HepG2 (cell line): ENCODE results near the gene UGT1A3. TPM values are rescaled to one million over a fixed set of nuclear protein-coding genes. Genes with fewer than 3 reads are reported as not detected.

ENCODE experiments used
- ATAC-seq: fragments of 200-7000 bp; cut with Tn5 transposase; 3 replicates; pipeline ENCODE4 v1.9.1; 2020; ENCODE audit warnings: mild to moderate bottlenecking, moderate library complexity
- BruUV-seq: library from RNA; stranded (reverse); fragments of 400-500 nt; replicated peaks from 2 replicates; lab custom pipeline; 2021; lab: Mats Ljungman, UMichigan
- CTCF ChIA-PET: fragments of 300-600 bp; formaldehyde crosslinking; extraction: SDS; loops from one replicate; lab custom pipeline; 2021; ENCODE audit warnings: low total read pairs, inconsistent platforms, low intra/inter-chr PET ratio; lab: Yijun Ruan, JAX
- POLR2A ChIA-PET: fragments of 350-600 bp; sonication (Branson Sonifier 250); formaldehyde crosslinking; loops from one replicate; lab custom pipeline; 2020; ENCODE audit warnings: antibody characterized with exemption, inconsistent platforms; lab: Yijun Ruan, JAX
- DNase-seq: peaks from one replicate; pipeline ENCODE4 v3.0.0-alpha.2; 2015; ENCODE audit warnings: low spot score
- FAIRE-seq: peaks from 3 replicates; lab custom pipeline; 2011; peaks lifted over from hg19 to GRCh38; lab: Jason Lieb, UNC
- H2AFZ ChIP-seq: one replicate; pipeline ENCODE4 v1.6.1; 2011; ENCODE audit warnings: low read length, inconsistent platforms
- H3K27ac ChIP-seq: fragments of 300-600 bp; 3 replicates; pipeline ENCODE4 v1.8.0; 2011; ENCODE audit warnings: mixed run types, mild to moderate bottlenecking, mixed read lengths, low read length, inconsistent platforms; ENCODE audit not compliant: insufficient read depth; ENCODE audit errors: extremely low read length
- H3K27me3 ChIP-seq, 2 experiments: fragments of 200-600 bp in 1 of 2; 2 replicates in 1 of 2; 3 replicates in 1 of 2; pipeline versions ENCODE4 v1.6.0 to v1.8.0; 2011; ENCODE audit warnings: low read length in 2 of 2, mild to moderate bottlenecking in 2 of 2, moderate library complexity in 2 of 2, inconsistent platforms in 1 of 2; ENCODE audit not compliant: insufficient read depth in 2 of 2, control insufficient read depth in 1 of 2
- H3K36me3 ChIP-seq, 2 experiments: fragments of 200-600 bp in 1 of 2; replicated peaks in 1 of 2; 2 replicates in 1 of 2; 3 replicates in 1 of 2; pipeline versions ENCODE4 v1.5.1 to v1.8.0; 2011; ENCODE audit warnings: low read length in 2 of 2, inconsistent platforms in 1 of 2; ENCODE audit not compliant: insufficient read depth in 2 of 2, control insufficient read depth in 1 of 2
- H3K4me1 ChIP-seq: 2 replicates; pipeline ENCODE4 v1.5.1; 2012; ENCODE audit warnings: low read length, inconsistent platforms; ENCODE audit not compliant: insufficient read depth
- H3K4me2 ChIP-seq: 2 replicates; pipeline ENCODE4 v1.6.0; 2011; ENCODE audit warnings: low read depth, low read length, inconsistent platforms
- H3K4me3 ChIP-seq, 3 experiments: fragments of 200-600 bp in 1 of 3; sonication (generic), shearing (Covaris generic) in 1 of 3; replicated peaks in 1 of 3; 2 replicates each; pipeline ENCODE4 v1.5.1; 2011 to 2016; ENCODE audit warnings: low read length in 3 of 3, inconsistent platforms in 2 of 3, low read depth in 2 of 3, mild to moderate bottlenecking in 2 of 3, control low read depth in 1 of 3, mixed read lengths in 1 of 3; ENCODE audit not compliant: insufficient read depth in 1 of 3
- H3K79me2 ChIP-seq: one replicate; pipeline ENCODE4 v1.6.1; 2011; ENCODE audit warnings: low read length, inconsistent platforms; ENCODE audit not compliant: insufficient read depth
- H3K9ac ChIP-seq: 2 replicates; pipeline ENCODE4 v1.6.0; 2011; ENCODE audit warnings: mild to moderate bottlenecking, low read depth, low read length, inconsistent platforms; ENCODE audit not compliant: insufficient read depth
- H3K9me3 ChIP-seq: 2 replicates; pipeline ENCODE4 v1.5.1; 2012; ENCODE audit warnings: mild to moderate bottlenecking, low read length
- H4K20me1 ChIP-seq: 2 replicates; pipeline ENCODE4 v1.6.0; 2011; ENCODE audit warnings: inconsistent platforms, mild to moderate bottlenecking, low read length, moderate library complexity; ENCODE audit not compliant: insufficient read depth
- HOXA7 ChIP-seq: sonication (generic); formaldehyde crosslinking; IDR thresholded peaks from 2 replicates; pipeline ENCODE4 v1.8.1; 2022; ENCODE audit warnings: mild to moderate bottlenecking, missing genetic modification reagents, moderate library complexity
- MYPOP ChIP-seq: sonication (generic); formaldehyde crosslinking; IDR thresholded peaks from 2 replicates; pipeline ENCODE4 v1.8.1; 2023; ENCODE audit warnings: mild to moderate bottlenecking, moderate library complexity, missing genetic modification reagents
- POLR2A ChIP-seq, 2 experiments: IDR thresholded peaks; 2 replicates each; pipeline ENCODE4 v1.6.1; 2011; ENCODE audit warnings: low read depth in 2 of 2, low read length in 2 of 2, mild to moderate bottlenecking in 1 of 2, moderate library complexity in 1 of 2; ENCODE audit not compliant: insufficient read depth in 1 of 2
- TRAFD1 ChIP-seq: sonication (generic); formaldehyde crosslinking; IDR thresholded peaks from 2 replicates; pipeline ENCODE4 v1.5.1; 2020; ENCODE audit warnings: missing genetic modification reagents, mild to moderate bottlenecking, borderline replicate concordance
- UBTF ChIP-seq: sonication (generic); formaldehyde crosslinking; IDR thresholded peaks from 2 replicates; pipeline ENCODE4 v1.4.0; 2020; ENCODE audit warnings: mild to moderate bottlenecking, missing genetic modification reagents
- ZNF343 ChIP-seq: sonication (generic); formaldehyde crosslinking; IDR thresholded peaks from 2 replicates; pipeline ENCODE4 v1.4.0; 2020; ENCODE audit warnings: mild to moderate bottlenecking, missing genetic modification reagents
- ZNF703 ChIP-seq: sonication (generic); formaldehyde crosslinking; IDR thresholded peaks from 2 replicates; pipeline ENCODE4 v1.5.1; 2020; ENCODE audit warnings: missing genetic modification reagents, mild to moderate bottlenecking, moderate library complexity, borderline replicate concordance
- ZNF780A ChIP-seq: sonication (generic); formaldehyde crosslinking; IDR thresholded peaks from 2 replicates; pipeline ENCODE4 v1.8.0; 2022; ENCODE audit warnings: mild to moderate bottlenecking, missing genetic modification reagents, moderate library complexity
- ZXDC ChIP-seq: sonication (generic); formaldehyde crosslinking; IDR thresholded peaks from 2 replicates; pipeline ENCODE4 v1.5.0; 2020; ENCODE audit warnings: mild to moderate bottlenecking, missing genetic modification reagents
- WGBS: methylation state at CpG from one replicate; pipeline ENCODE4 v1.1.6; 2017; ENCODE audit warnings: low lambda C conversion rate; 5-methylcytosine and 5-hydroxymethylcytosine counted together
- in situ Hi-C: cut with HindIII; loops from 2 replicates; pipeline ENCODE4 v1.10.0; 2017; ENCODE audit warnings: low pct_unique_long_range_greater_than_20kb; ENCODE audit not compliant: extremely low pct_ligation_motif_present
- intact Hi-C: fragments of 100-400 bp; cut with micrococcal nuclease; formaldehyde crosslinking; loops from one replicate; pipeline ENCODE4 v1.10.0; 2022; ENCODE audit not compliant: unreplicated experiment
- polyA plus RNA-seq, 8 experiments: library from polyadenylated mRNA; depleted of rRNA in 3 of 8; stranded (reverse) in 7 of 8; unstranded in 1 of 8; fragments of >200 nt; fragmentation: Illumina TruSeq in 4 of 8; extraction: Trizol in 4 of 8; gene quantifications; 2 replicates each; pipeline versions ENCODE4 v1.2.1 to v1.2.3, GENCODE V29; 2011 to 2016; ENCODE audit warnings: low read depth in 4 of 8, missing spikeins in 1 of 8, mixed read lengths in 1 of 8; ENCODE audit not compliant: insufficient read depth in 1 of 8
- total RNA-seq, 5 experiments: library from RNA; depleted of rRNA; stranded (reverse); fragments of >200 nt; fragmentation: Illumina TruSeq; extraction: Trizol; gene quantifications; 2 replicates each; pipeline ENCODE4 v1.2.3, GENCODE V29; 2016; ENCODE audit warnings: low read depth in 1 of 5
- TF ChIP-seq, protein P1 (sequence below): sonication (generic); formaldehyde crosslinking; IDR thresholded peaks from 2 replicates; pipeline ENCODE4; 2020; ENCODE audit warnings: missing genetic modification reagents, mild to moderate bottlenecking, borderline replicate concordance

Gene UGT1A3
- total and polyA plus RNA-seq, 2 of the 13 experiments (the other 11 are each of a cell fraction or from before 2014, with no cell fraction given): not detected

GRCh38 chr2:233802132-233802815, 73.4 kb downstream of the UGT1A3 start (continued):
- no peak for TF ChIP-seq ZXDC (CRISPR knock-in tag)
- no peak for TF ChIP-seq UBTF

- H3K9me3 ChIP-seq: no peaks in the 10 kb centered on the region
- H3K4me3 ChIP-seq: no peak overlapping the region
- peaks cover 0 to 52% of the 10 kb centered on the region in 2 experiments; a peak in 3 of 5 replicates for H3K27me3 ChIP-seq
- no peak for ATAC-seq
- ChIA-PET CTCF (no interaction called here), POLR2A (no interaction called here)
- H2AFZ ChIP-seq: no peak overlapping the region
- DNase-seq: no peak
- H3K4me1 ChIP-seq: no peaks in the 10 kb centered on the region
- no peak overlapping the region for H3K4me2 ChIP-seq
- H4K20me1 ChIP-seq: no peaks in the 10 kb centered on the region
- 17% methylated on average over 1 of the region's 2 CpGs for WGBS
- H3K9ac ChIP-seq: no peak overlapping the region
- H3K27ac ChIP-seq: no peak overlapping the region
- H3K79me2 ChIP-seq: no peaks in the 10 kb centered on the region
- intact Hi-C loops (no loop called here), in situ Hi-C loops (no loop called here)
- no peaks in the 10 kb centered on the region for H3K36me3 ChIP-seq
- BruUV-seq: no TSS peak
- FAIRE-seq: no peak
- TF ChIP-seq ZNF343 (CRISPR knock-in tag) (no peak), ZNF703 (CRISPR knock-in tag) (no peak), POLR2A (IDR thresholded peaks at IDR 0.05; ENCODE audit: insufficient read depth in 1 of 2, low read depth in 2 of 2, low read length in 2 of 2) (no peak), HOXA7 (CRISPR knock-in tag) (no peak), ZNF780A (no peak), TRAFD1 (no peak), MYPOP (CRISPR knock-in tag) (no peak)
- TF ChIP-seq, protein P1, sequence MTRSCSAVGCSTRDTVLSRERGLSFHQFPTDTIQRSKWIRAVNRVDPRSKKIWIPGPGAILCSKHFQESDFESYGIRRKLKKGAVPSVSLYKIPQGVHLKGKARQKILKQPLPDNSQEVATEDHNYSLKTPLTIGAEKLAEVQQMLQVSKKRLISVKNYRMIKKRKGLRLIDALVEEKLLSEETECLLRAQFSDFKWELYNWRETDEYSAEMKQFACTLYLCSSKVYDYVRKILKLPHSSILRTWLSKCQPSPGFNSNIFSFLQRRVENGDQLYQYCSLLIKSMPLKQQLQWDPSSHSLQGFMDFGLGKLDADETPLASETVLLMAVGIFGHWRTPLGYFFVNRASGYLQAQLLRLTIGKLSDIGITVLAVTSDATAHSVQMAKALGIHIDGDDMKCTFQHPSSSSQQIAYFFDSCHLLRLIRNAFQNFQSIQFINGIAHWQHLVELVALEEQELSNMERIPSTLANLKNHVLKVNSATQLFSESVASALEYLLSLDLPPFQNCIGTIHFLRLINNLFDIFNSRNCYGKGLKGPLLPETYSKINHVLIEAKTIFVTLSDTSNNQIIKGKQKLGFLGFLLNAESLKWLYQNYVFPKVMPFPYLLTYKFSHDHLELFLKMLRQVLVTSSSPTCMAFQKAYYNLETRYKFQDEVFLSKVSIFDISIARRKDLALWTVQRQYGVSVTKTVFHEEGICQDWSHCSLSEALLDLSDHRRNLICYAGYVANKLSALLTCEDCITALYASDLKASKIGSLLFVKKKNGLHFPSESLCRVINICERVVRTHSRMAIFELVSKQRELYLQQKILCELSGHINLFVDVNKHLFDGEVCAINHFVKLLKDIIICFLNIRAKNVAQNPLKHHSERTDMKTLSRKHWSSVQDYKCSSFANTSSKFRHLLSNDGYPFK (CRISPR knock-in tag): no peak
Observed at GRCh38 chr2:233803292-233803911, 74.6 kb downstream of the UGT1A3 start.
